GOT3 (cell line): ENCODE results near the gene TNFRSF25.
"Not testable (repeated sequence)": the region's sequence is repeated elsewhere in the genome, so short reads cannot be mapped to it uniquely, and the experiment has no call there.

Experiments
- DNase-seq: peaks from one replicate; lab custom pipeline; 2025; ENCODE audit warnings: mixed read lengths; lab: John Stamatoyannopoulos, UW

Gene TNFRSF25

GRCh38 chr1:6431645-6432579, 34.1 kb downstream of the TNFRSF25 start:
- DNase-seq, result not testable (repeated sequence)

GRCh38 chr1:6429660-6430411, 36.1 kb downstream of the TNFRSF25 start:
- not testable (repeated sequence) for DNase-seq

- DNase-seq, result not testable (repeated sequence)
These were observed 37.5 kb downstream of the TNFRSF25 start for GRCh38 chr1:6428453-6428852.

- DNase-seq, result no peak
These were observed 38.3 kb downstream of the TNFRSF25 start for GRCh38 chr1:6427441-6428390.

GRCh38 chr1:6426972-6427350, 39.0 kb downstream of the TNFRSF25 start:
- no peak for DNase-seq

GRCh38 chr1:6426277-6426971, 39.5 kb downstream of the TNFRSF25 start:
- no peak for DNase-seq

DNA sequence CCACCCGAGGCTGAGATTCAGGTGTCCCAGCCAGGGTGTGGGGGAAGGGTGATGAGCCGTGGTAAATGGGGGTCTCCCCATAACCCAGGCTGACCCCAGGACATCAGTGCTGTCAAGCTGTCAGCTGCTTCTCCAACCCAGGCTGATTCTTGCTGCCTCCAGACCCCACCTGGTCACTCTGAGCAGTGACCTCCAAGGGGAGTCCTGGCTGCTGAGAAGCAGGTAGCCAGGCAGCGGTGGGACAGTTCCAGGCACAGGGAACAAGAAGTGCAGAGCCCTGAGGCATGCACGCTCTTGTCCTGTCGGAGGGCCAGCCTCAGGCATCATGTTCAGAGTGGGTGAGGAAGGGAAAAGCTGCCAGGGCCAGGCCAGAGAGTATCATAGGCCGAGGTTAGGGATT, 40.3 kb downstream of the TNFRSF25 start:
- no peak for DNase-seq

GRCh38 chr1:6424619-6425593, 41.1 kb downstream of the TNFRSF25 start, which contains the start of gene ESPN:
ESPN (plus strand) TSS chr1:6424776; CDS start chr1:6424956, 180 bp downstream.
- no peak for DNase-seq

DNA sequence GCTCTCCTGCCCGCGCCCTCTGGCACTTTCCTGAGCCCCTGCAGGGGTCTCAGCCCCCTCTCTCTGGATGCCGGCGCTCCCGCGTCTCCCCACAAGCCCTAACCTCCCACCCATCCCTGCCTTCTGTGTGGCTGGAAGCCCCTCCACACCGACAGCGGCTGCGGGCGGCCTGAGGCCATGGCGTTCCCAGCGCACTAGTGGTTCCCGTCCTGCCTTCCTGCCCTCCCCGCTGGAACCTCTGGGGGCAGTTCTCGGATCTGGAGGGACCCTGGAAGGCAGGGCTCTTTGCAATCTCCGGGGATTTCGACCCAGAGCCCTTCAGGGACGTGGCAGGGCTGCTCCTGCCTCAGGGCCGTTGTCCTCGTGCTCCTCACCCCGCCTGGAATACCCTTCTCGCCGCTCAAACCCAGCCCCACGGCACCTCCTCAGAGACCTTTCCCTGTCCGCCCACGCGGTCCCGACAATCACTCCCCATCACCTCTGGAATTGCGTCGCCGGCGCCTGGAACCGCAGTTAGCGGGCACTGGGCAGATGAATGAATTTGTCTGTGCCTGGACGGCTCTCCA, 41.9 kb downstream of the TNFRSF25 start:
- no peak for DNase-seq

DNA sequence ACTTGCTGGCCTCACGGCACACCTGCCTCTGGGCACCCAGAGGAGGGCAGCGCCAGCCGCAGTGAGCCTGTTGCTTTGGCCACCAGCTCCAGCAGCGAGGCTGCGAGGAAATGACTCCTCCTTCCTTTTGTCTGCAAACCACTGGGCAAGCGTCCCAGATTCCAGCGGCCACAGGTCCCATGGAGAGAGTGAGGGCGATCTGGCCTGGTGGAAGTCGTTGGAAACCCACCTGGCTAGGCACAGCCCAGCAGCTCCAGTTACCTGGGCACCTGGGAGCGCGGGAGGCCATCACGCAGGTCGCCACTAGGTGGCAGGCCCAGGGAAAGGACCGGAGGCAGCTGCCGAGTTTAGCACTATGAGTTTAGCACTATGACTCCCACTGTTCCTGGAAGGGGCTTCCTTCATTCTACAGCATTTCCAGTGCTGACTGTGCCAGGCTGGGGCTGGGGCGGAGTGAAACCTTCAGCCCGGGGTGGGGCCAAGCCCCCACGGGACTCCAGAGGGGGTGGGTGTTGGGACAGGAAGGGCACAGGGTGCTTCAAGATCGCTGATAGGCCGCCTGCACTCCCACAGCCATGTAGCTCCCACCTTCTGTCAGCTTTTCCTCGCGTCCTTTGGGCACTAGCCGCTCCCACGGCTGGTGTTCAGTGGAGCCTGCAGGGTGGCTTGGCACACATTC, 42.5 kb downstream of the TNFRSF25 start:
- DNase-seq, result no peak

- no peak for DNase-seq
These were observed 44.7 kb downstream of the TNFRSF25 start for GRCh38 chr1:6421266-6421665.

DNA sequence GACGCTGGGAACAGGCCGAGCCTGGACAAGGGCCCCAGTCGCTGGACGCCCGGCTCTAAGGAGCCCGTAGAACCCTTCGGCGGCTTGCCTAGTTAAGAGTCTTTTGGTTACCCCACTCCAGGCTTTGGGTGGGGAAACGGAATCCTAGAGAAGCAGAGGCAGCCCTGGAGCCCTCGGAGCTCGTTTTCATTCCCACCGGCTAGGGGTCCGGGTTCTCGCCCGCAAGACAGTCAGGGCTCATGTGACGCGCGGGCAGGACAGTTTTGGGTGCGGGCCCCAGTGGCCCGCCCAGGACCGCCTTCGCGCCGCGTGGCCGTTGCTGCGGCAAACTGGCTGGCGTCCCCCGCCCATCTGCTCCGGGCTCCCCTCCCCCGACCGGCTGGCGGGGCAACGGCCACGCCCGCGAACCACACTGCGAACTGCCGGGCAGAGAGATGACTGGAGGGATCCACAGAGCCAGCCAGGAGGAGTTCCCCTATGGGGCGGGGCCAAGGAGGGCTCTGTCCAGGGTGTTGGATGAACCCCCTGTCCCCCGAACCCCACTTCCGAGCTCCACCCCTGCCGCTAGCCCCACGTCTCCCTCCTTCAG, 45.4 kb downstream of the TNFRSF25 start:
- DNase-seq, result no peak

DNA sequence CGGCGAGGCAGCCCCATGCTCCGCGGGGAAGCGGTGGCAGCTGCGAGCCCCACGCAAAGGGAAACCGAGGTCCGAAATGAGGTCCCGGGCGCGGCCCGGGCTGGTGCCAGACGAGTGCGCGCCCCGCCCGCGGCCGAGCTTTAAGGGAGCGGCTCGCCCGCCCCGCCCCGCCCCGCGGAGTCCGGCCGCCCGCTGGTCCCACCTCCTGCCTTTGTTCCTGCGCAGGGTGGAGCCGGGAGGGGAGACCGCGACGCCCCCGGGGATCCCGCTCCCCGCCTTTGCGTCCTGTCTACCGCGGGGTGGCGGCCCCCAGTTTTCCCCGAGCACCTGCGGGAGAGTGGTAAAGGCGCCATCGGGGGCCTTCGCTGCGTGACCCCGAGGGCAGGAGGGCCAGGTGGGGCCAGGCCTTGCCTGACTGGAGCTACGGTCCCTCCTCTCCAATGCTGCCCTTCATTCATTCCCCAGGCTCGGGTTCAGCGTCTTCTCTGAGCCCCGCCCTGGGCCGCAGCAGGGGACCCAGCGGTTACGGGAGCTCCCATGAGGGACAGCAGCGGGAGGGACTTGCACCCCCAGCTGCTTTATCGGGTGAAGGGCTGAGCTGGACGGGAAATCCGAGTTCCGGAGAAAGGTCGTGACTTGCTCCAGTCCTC, 46.0 kb downstream of the TNFRSF25 start, which contains the start of gene HES2:
HES2 (minus strand) TSS at position 116 of the 650 bp plus-strand sequence; CDS start at position 17, 99 bp downstream.
- no peak for DNase-seq

DNA sequence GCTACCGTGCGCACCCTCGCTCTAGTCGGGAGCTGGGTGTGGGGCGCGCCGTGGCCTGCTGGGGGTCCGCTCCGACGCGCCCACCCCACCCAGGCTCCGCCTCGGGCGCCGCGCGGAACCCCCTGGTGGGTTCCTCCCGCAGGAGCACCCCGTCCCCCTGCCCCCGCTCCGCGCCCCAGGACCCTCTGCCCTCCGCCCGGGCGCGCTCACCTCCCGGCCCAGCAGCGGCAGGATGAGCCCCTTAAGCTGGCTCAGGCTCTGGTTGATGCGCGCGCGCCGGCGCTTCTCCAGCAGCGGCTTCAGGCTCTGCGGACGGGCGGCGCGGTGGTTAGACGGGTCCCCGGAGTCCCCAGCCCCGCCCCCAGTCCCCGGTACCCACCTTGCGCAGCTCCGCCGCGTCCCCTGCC, 46.6 kb downstream of the TNFRSF25 start:
- DNase-seq, result no peak

DNA sequence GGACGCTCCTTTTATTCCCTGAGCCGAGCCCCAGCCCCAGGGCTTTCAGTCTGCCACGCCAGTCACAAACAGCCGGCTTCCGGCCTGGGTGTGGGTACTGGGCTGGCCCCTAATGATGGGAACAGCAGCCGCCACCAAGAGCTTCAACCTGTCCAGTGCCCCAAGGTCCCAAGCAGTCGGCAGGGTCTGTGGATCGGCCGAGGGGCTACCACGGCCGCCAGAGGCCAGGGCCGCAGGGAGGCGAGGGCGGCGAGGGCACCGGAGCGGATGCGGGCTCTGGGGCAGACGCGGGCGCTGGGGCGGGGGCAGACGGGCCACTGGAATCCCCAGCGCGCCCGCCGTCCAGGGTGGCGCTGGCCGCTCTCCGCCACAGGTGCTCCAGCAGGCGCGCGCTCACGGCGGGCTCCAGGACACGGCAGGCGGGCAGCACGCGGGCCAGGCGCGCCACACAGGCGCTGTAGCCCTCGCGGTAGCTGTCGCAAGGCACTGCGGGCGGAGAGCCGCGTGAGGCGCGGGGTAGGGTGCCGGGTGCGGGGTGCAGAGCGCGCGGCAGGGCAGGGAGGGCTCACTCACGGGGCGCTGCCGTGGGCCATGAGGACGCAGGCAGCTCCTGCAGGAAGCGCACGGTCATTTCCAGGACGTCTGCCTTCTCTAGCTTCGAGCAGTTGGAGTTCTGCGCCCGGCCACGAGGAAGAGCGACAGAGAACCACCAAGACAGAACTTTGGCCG, 47.1 kb downstream of the TNFRSF25 start:
- DNase-seq, result no peak

GRCh38 chr1:6417961-6418667, 47.9 kb downstream of the TNFRSF25 start:
- DNase-seq, result no peak

GRCh38 chr1:6416906-6417305, 49.1 kb downstream of the TNFRSF25 start:
- DNase-seq, result no peak
